B cell (primary cell): ENCODE measurements around the gene ANAPC2. TPM values are rescaled to one million over a fixed set of nuclear protein-coding genes. Genes with fewer than 3 reads are reported as not detected.
A peak's percentile ranks its signal among the peaks of the same experiment; 100 is the strongest.

Experiments used
- ATAC-seq: fragments of 200-7000 bp; cut with Tn5 transposase; one replicate; pipeline ENCODE4 v1.10.0; 2021; ENCODE audit warnings: low read depth, mild to moderate bottlenecking, moderate number of reproducible peaks, moderate library complexity
- CTCF ChIA-PET: fragments of 350-600 bp; sonication (Branson Sonifier 250); formaldehyde crosslinking; loops from one replicate; lab custom pipeline; 2021; ENCODE audit warnings: antibody characterized with exemption, inconsistent platforms; lab: Charles Lee
- POLR2A ChIA-PET: fragments of 350-600 bp; sonication (Branson Sonifier 250); formaldehyde crosslinking; loops from one replicate; lab custom pipeline; 2021; ENCODE audit warnings: antibody characterized with exemption; lab: Charles Lee
- DNase-seq: peaks from one replicate; pipeline ENCODE4 v3.0.0; 2013
- H2AFZ ChIP-seq: 2 replicates; pipeline ENCODE4 v1.6.1; 2012; ENCODE audit warnings: mild to moderate bottlenecking, low read depth, low read length; ENCODE audit not compliant: insufficient read depth, poor library complexity, severe bottlenecking
- H3K27ac ChIP-seq, 2 donors: 1 replicate in 1 of 2; 2 replicates in 1 of 2; pipeline ENCODE4 v1.5.1; 2012 to 2013; ENCODE audit warnings: low read length in 2 of 2, mild to moderate bottlenecking in 2 of 2, moderate library complexity in 1 of 2
- H3K27me3 ChIP-seq, 4 experiments: fragments of 200-600 bp in 1 of 4; sonication (generic) in 1 of 4; replicated peaks in 1 of 4; 1 replicate in 2 of 4; 2 replicates in 2 of 4; pipeline versions ENCODE4 v1.6.1 to v1.7.0; 2013 to 2016; ENCODE audit warnings: low read length in 3 of 4, mild to moderate bottlenecking in 2 of 4, mixed read lengths in 1 of 4, moderate library complexity in 1 of 4; ENCODE audit not compliant: insufficient read depth in 4 of 4, control insufficient read depth in 3 of 4; ENCODE audit errors: control extremely low read depth in 1 of 4
- H3K36me3 ChIP-seq, 2 experiments: replicated peaks in 1 of 2; 1 replicate in 1 of 2; 2 replicates in 1 of 2; pipeline versions ENCODE4 v1.6.1 to v1.7.1; 2013; ENCODE audit warnings: low read length in 1 of 2; ENCODE audit not compliant: insufficient read depth in 2 of 2, control insufficient read depth in 1 of 2; ENCODE audit errors: control extremely low read depth in 1 of 2, extremely low read depth in 1 of 2
- H3K4me1 ChIP-seq, 2 donors: fragments of 200-600 bp in 1 of 2; sonication (generic) in 1 of 2; 1 replicate in 1 of 2; 2 replicates in 1 of 2; pipeline versions ENCODE4 v1.5.1 to v1.6.1; 2013 to 2017; ENCODE audit warnings: low read length in 2 of 2; ENCODE audit not compliant: control insufficient read depth in 2 of 2, insufficient read depth in 2 of 2
- H3K4me2 ChIP-seq: replicated peaks from 2 replicates; pipeline ENCODE3; 2012; ENCODE audit warnings: mild to moderate bottlenecking, low read depth, low read length; ENCODE audit not compliant: poor library complexity, severe bottlenecking
- H3K4me3 ChIP-seq, 5 experiments: fragments of 200-600 bp in 1 of 5; sonication (generic) in 1 of 5; 1 replicate in 3 of 5; 2 replicates in 2 of 5; pipeline versions ENCODE4 v1.5.1 to v1.7.0; 2011 to 2016; ENCODE audit warnings: low read length in 4 of 5, mild to moderate bottlenecking in 4 of 5, low read depth in 2 of 5, control low read depth in 1 of 5, moderate library complexity in 1 of 5; ENCODE audit not compliant: insufficient read depth in 1 of 5; ENCODE audit errors: control extremely low read depth in 1 of 5, extremely low read depth in 1 of 5
- H3K79me2 ChIP-seq: fragments of 200-600 bp; sonication (generic); one replicate; pipeline ENCODE4 v1.6.0; 2016; ENCODE audit warnings: low read length; ENCODE audit not compliant: control insufficient read depth, insufficient read depth
- H3K9ac ChIP-seq: fragments of 200-600 bp; sonication (generic); 2 replicates; pipeline ENCODE4 v1.6.1; 2017; ENCODE audit warnings: mild to moderate bottlenecking, low read length, moderate library complexity
- H3K9me3 ChIP-seq, 3 donors: one replicate each; pipeline versions ENCODE4 v1.6.1 to v1.7.1; 2013; ENCODE audit warnings: low read length in 2 of 3; ENCODE audit not compliant: control insufficient read depth in 2 of 3, insufficient read depth in 1 of 3; ENCODE audit errors: control extremely low read depth in 1 of 3
- H4K20me1 ChIP-seq: 2 replicates; pipeline ENCODE4 v1.6.0; 2012; ENCODE audit warnings: mild to moderate bottlenecking, low read length; ENCODE audit not compliant: insufficient read depth, control insufficient read depth, poor library complexity, severe bottlenecking
- H3K27ac Mint-ChIP-seq: one replicate; pipeline ENCODE4 v1.8.0; 2021; ENCODE audit warnings: mixed read lengths
- H3K27me3 Mint-ChIP-seq: one replicate; pipeline ENCODE4 v1.8.0; 2021; ENCODE audit warnings: mixed read lengths
- H3K4me1 Mint-ChIP-seq: one replicate; pipeline ENCODE4 v1.8.0; 2021; ENCODE audit warnings: mixed read lengths
- H3K4me3 Mint-ChIP-seq: one replicate; pipeline ENCODE4 v1.8.0; 2021; ENCODE audit warnings: mixed read lengths
- H3K9me3 Mint-ChIP-seq: one replicate; pipeline ENCODE4 v1.8.0; 2022; ENCODE audit warnings: mixed read lengths; ENCODE audit not compliant: insufficient read depth
- CTCF ChIP-seq: fragments of 200-600 bp; IDR thresholded peaks from one replicate; pipeline ENCODE4 v1.8.0; 2022; ENCODE audit warnings: antibody characterized with exemption, mild to moderate bottlenecking
- EZH2 ChIP-seq: IDR thresholded peaks from 2 replicates; pipeline ENCODE4 v1.6.1; 2012; ENCODE audit warnings: borderline replicate concordance, low read depth, mild to moderate bottlenecking, moderate library complexity, low read length; ENCODE audit not compliant: insufficient read depth, poor library complexity, severe bottlenecking
- WGBS: methylation state at CpG from one replicate; pipeline ENCODE4 v1.1.5; 2013; ENCODE audit warnings: missing lambda C conversion rate; ENCODE audit not compliant: insufficient coverage; 5-methylcytosine and 5-hydroxymethylcytosine counted together
- intact Hi-C: fragments of 100-400 bp; cut with micrococcal nuclease; formaldehyde crosslinking; loops from one replicate; pipeline ENCODE4 v1.10.0; 2022
- polyA plus RNA-seq: library from polyadenylated mRNA; depleted of rRNA; stranded (reverse); fragments of >200 nt; gene quantifications from 2 replicates; pipeline ENCODE4 v1.2.3, GENCODE V29; 2012
- total RNA-seq, 2 donors: library from RNA; stranded (reverse); fragments of 120-200 nt in 1 of 2; gene quantifications; 1 replicate in 1 of 2; 2 replicates in 1 of 2; pipeline versions ENCODE4 v1.2.3 to v1.2.4, GENCODE V29; 2013 to 2022

The ANAPC2 gene
- total and polyA plus RNA-seq, 2 donors (not counting 1 experiment from before 2014, with no cell fraction given): 121 to 127 TPM

GRCh38 chr9:137227853-137228505 is 39.6 kb upstream of the ANAPC2 start:
- H2AFZ ChIP-seq: no peak overlapping the region
- ChIA-PET CTCF (interaction anchor here (0.7 to 7.0 kb wide), 17 partner anchors 11 to 199 kb away, joined by 3 to 76 read pairs (median 6); partner anchors contain the start of genes ANAPC2, DPP7, MAN1B1 and NPDC1), POLR2A (interaction anchor here (0.5 to 1.0 kb wide), 3 partner anchors 12 to 110 kb away, joined by 3 to 4 read pairs (median 3); partner anchors contain the start of gene TUBB4B)
- H3K9me3 ChIP-seq: no peaks in the 10 kb centered on the region
- Mint-ChIP-seq H3K27ac (no peak overlapping the region), H3K27me3 (peaks cover 4% of the 10 kb centered on the region), H3K9me3 (no peaks in the 10 kb centered on the region), H3K4me3 (no peak overlapping the region), H3K4me1 (peaks cover 9% of the 10 kb centered on the region)
- peak; percentile 1 for TF ChIP-seq CTCF
- no peak for TF ChIP-seq EZH2
- H3K4me1 ChIP-seq: peaks cover 8 to 21% of the 10 kb centered on the region in 2 donors
- ATAC-seq (no peak), DNase-seq (peak; percentile 29)
- H3K9ac ChIP-seq: no peak overlapping the region
- no peaks in the 10 kb centered on the region for H3K36me3 ChIP-seq
- H4K20me1 ChIP-seq: no peaks in the 10 kb centered on the region
- H3K27me3 ChIP-seq: peaks cover 0 to 35% (median 2%) of the 10 kb centered on the region in 4 experiments
- WGBS: 49% methylated on average over 17 of the region's 18 CpGs
- no peak overlapping the region for H3K27ac ChIP-seq
- H3K4me3 ChIP-seq: no peak overlapping the region
- H3K4me2 ChIP-seq: peak overlapping the region; percentile 16
- H3K79me2 ChIP-seq: no peaks in the 10 kb centered on the region
- intact Hi-C loops: loop anchor here (1.0 kb wide), 2 partner anchors 40 to 110 kb away; partner anchors contain the start of genes ANAPC2 and SSNA1
